ENCODE results near the gene ALOXE3. TPM values are rescaled to one million over a fixed set of nuclear protein-coding genes. Genes with fewer than 3 reads are reported as not detected.

Gene ALOXE3
- total RNA-seq, 2 experiments from 2014 or later: 0.81 to 0.91 TPM

DNA sequence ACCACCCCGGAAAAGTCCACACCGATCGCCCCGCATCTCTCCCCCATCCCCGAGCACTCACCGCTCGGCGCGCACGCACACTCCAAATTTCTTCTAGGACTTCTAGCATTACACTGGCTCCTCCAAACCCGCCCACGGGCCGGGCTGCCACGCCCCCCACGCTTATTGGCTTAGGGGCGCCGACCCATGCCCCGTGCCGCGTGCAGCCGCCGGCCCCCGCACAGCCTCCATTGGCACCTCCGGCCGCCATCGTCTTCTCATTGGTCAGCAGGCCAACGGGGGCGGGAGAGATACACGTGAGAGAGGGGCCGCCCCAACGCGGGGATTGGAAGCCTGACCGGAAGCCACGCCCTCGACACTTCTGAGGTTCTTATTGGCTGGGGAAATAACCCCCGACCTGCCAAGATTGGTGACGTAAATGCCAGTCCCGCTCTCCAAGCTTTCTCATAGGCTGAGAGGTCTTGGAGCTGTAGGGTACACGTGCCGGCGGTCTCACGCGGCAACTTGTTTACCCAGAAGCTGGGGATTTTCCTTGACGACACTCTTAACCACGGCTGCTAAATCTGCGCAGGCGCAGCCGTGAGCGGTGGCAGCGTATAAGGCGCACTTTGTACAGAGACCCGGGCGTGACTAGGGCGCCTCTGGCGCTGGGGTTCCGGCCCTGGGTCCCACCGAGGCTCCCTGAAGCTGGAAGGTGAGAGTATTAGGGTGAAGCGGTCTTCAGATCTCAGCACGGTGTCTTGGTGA is 38.1 kb upstream of the ALOXE3 start:
- H3K27me3 ChIP-seq (ENCODE audit: control insufficient read depth in 1 of 2, insufficient read depth in 2 of 2, low read length in 2 of 2): no peaks in the 10 kb centered on the region
- POLR2A ChIA-PET: interaction anchor here (0.5 to 16.4 kb wide), 31 partner anchors 7 to 772 kb away, joined by 3 to 419 read pairs (median 7); partner anchors contain the start of genes ALOXE3, AURKB, BORCS6 and CTC1
- Mint-ChIP-seq H3K4me3 (no peak overlapping the region), H3K27ac (no peak overlapping the region), H3K27me3 (peaks cover 3% of the 10 kb centered on the region), H3K36me3 (ENCODE audit: low read depth) (peaks cover 66% of the 10 kb centered on the region), H3K4me1 (ENCODE audit: low read depth) (peaks cover 73% of the 10 kb centered on the region), H3K9me3 (no peaks in the 10 kb centered on the region)
- intact Hi-C loops (cut with DNase I, micrococcal nuclease): loop anchor here (1.0 to 10.0 kb wide), 8 partner anchors 17 to 672 kb away; partner anchors contain the start of genes ALOXE3 (in 1 of the 2), CTC1 (in 1 of the 2), KDM6B (in 1 of the 2) and PFAS (in 1 of the 2)
- H3K36me3 ChIP-seq (ENCODE audit: insufficient read depth, low read length): peaks cover 35% of the 10 kb centered on the region
- ATAC-seq (ENCODE audit: poor library complexity): peak; percentile 70
- TF ChIP-seq, protein P1, sequence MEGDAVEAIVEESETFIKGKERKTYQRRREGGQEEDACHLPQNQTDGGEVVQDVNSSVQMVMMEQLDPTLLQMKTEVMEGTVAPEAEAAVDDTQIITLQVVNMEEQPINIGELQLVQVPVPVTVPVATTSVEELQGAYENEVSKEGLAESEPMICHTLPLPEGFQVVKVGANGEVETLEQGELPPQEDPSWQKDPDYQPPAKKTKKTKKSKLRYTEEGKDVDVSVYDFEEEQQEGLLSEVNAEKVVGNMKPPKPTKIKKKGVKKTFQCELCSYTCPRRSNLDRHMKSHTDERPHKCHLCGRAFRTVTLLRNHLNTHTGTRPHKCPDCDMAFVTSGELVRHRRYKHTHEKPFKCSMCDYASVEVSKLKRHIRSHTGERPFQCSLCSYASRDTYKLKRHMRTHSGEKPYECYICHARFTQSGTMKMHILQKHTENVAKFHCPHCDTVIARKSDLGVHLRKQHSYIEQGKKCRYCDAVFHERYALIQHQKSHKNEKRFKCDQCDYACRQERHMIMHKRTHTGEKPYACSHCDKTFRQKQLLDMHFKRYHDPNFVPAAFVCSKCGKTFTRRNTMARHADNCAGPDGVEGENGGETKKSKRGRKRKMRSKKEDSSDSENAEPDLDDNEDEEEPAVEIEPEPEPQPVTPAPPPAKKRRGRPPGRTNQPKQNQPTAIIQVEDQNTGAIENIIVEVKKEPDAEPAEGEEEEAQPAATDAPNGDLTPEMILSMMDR (IDR thresholded peaks at IDR 0.05): no peak
- CTCF ChIA-PET: interaction anchor here (0.6 to 3.1 kb wide), 14 partner anchors 11 to 469 kb away, joined by 3 to 32 read pairs (median 4); partner anchors contain the start of genes AURKB, HES7, TP53 and WRAP53
- peak overlapping the region; percentile 86 for H3K4me3 ChIP-seq (ENCODE audit: low read length)
- peak overlapping the region; percentile 99 to 100 for H3K27ac ChIP-seq (ENCODE audit: low read depth in 1 of 2, low read length in 2 of 2)
- no peaks in the 10 kb centered on the region for H3K9me3 ChIP-seq (ENCODE audit: control insufficient read depth in 1 of 2, insufficient read depth in 1 of 2, low read length in 2 of 2)
- peaks cover 88% of the 10 kb centered on the region for H3K4me1 ChIP-seq (ENCODE audit: insufficient read depth, low read length)
- DNase-seq: peak; percentile 99 to 100 (median 100)

DNA sequence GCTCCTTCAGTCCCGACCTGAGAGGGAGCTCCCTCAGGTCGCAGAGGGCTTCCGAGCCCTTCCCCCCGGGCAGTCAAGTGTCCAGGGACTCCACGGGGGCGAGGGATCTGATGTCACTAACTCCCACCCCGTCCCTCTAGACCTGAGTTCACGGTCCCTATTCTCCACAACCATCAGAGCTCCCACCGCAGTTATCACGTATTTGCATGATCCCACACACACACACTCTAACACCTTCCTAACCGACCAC is 37.6 kb upstream of the ALOXE3 start:
- no peak for DNase-seq
- peaks cover 66% of the 10 kb centered on the region for H3K36me3 Mint-ChIP-seq (ENCODE audit: low read depth)
- H3K27ac ChIP-seq (ENCODE audit: low read depth in 1 of 2, low read length in 2 of 2): peak overlapping the region; percentile 99 to 100
- H3K27me3 ChIP-seq (ENCODE audit: control insufficient read depth in 1 of 2, insufficient read depth in 2 of 2, low read length in 2 of 2): no peaks in the 10 kb centered on the region
- H3K4me1 ChIP-seq (ENCODE audit: insufficient read depth, low read length): peaks cover 88% of the 10 kb centered on the region
- no peak overlapping the region for H3K4me3 Mint-ChIP-seq
- CTCF ChIA-PET: interaction anchor here (1.4 to 3.1 kb wide), 3 partner anchors 17 to 36 kb away, joined by 12 to 32 read pairs (median 18); no protein-coding TSS in a partner anchor
- peaks cover 70% of the 10 kb centered on the region for H3K4me1 Mint-ChIP-seq (ENCODE audit: low read depth)
- ATAC-seq (ENCODE audit: poor library complexity): no peak
- intact Hi-C loops (cut with DNase I, micrococcal nuclease): loop anchor here (1.0 to 10.0 kb wide), 8 partner anchors 17 to 671 kb away; partner anchors contain the start of genes ALOXE3 (in 1 of the 2), CTC1 (in 1 of the 2), KDM6B (in 1 of the 2) and PFAS (in 1 of the 2)
- POLR2A ChIA-PET: interaction anchor here (0.7 to 16.4 kb wide), 24 partner anchors 8 to 677 kb away, joined by 3 to 419 read pairs (median 12); partner anchors contain the start of genes ALOXE3, AURKB, BORCS6 and CTC1
- no peaks in the 10 kb centered on the region for H3K9me3 Mint-ChIP-seq
- H3K9me3 ChIP-seq (ENCODE audit: control insufficient read depth in 1 of 2, insufficient read depth in 1 of 2, low read length in 2 of 2): no peaks in the 10 kb centered on the region
- H3K4me3 ChIP-seq (ENCODE audit: low read length): peak overlapping the region; percentile 86
- peaks cover 4% of the 10 kb centered on the region for H3K27me3 Mint-ChIP-seq
- H3K27ac Mint-ChIP-seq: no peak overlapping the region
- TF ChIP-seq, protein P1 (IDR thresholded peaks at IDR 0.05): no peak
- peaks cover 30% of the 10 kb centered on the region for H3K36me3 ChIP-seq (ENCODE audit: insufficient read depth, low read length)

DNA sequence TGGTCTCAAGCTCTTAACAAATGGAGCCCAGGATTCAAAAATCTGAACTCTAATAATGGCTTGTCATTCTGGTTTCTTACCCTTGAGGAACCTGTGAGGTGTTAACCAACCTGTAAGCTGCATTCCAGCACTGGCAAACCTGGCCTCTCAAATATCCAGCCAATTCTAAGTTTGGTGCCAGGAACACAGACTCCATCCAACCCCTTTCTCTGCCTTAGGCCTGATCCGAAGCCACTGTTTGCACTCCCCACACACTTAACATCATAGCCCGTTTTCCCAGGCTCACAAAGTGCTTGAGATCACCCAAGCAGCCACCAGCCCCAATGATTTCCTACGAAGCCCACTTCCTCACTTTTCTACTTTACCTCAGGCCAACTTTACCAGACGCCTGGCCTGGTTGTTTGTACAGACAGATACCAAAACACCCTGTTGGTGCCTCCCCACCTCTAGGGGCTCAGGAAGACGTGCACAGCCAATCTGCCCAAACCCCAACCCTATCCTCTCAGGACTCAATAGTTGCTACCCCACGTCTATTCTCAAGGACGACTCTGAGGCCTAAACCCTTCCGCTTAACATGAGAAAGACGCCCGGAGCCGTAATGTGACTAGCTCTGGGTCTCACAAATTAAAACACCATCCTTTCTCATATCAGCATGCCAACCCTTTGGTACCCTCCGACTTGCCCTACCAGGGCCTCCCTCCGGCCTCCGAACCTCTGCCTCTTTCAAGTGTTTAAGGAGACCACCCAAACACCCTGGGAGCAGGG is 37.1 kb upstream of the ALOXE3 start:
- peaks cover 66% of the 10 kb centered on the region for H3K36me3 Mint-ChIP-seq (ENCODE audit: low read depth)
- H3K4me3 Mint-ChIP-seq: no peak overlapping the region
- CTCF ChIA-PET: interaction anchor here (3.1 kb wide), 1 partner anchor 17 kb away, joined by 32 read pairs; no protein-coding TSS in a partner anchor
- intact Hi-C loops (cut with DNase I, micrococcal nuclease): loop anchor here (5.0 to 10.0 kb wide), 4 partner anchors 92 to 671 kb away; partner anchors contain the start of genes CTC1 (in 1 of the 2), KDM6B (in 1 of the 2), PFAS (in 1 of the 2) and POLR2A (in 1 of the 2)
- peak overlapping the region; percentile 86 for H3K4me3 ChIP-seq (ENCODE audit: low read length)
- H3K9me3 Mint-ChIP-seq: no peaks in the 10 kb centered on the region
- peaks cover 65% of the 10 kb centered on the region for H3K4me1 Mint-ChIP-seq (ENCODE audit: low read depth)
- peaks cover 88% of the 10 kb centered on the region for H3K4me1 ChIP-seq (ENCODE audit: insufficient read depth, low read length)
- POLR2A ChIA-PET: interaction anchor here (0.7 to 16.4 kb wide), 20 partner anchors 8 to 469 kb away, joined by 3 to 419 read pairs (median 16); partner anchors contain the start of genes ALOXE3, BORCS6, CTC1 and HES7
- ATAC-seq (ENCODE audit: poor library complexity): no peak
- peaks cover 29% of the 10 kb centered on the region for H3K36me3 ChIP-seq (ENCODE audit: insufficient read depth, low read length)
- no peak overlapping the region for H3K27ac Mint-ChIP-seq
- peak overlapping the region; percentile 99 to 100 for H3K27ac ChIP-seq (ENCODE audit: low read depth in 1 of 2, low read length in 2 of 2)
- no peaks in the 10 kb centered on the region for H3K27me3 ChIP-seq (ENCODE audit: control insufficient read depth in 1 of 2, insufficient read depth in 2 of 2, low read length in 2 of 2)
- peaks cover 4% of the 10 kb centered on the region for H3K27me3 Mint-ChIP-seq
- H3K9me3 ChIP-seq (ENCODE audit: control insufficient read depth in 1 of 2, insufficient read depth in 1 of 2, low read length in 2 of 2): no peaks in the 10 kb centered on the region
- TF ChIP-seq, protein P1 (IDR thresholded peaks at IDR 0.05): no peak
- DNase-seq: peak in 4 of 14 experiments; percentile 39 to 67 (median 54)
